Fibroblast of villous mesenchyme (primary cell): ENCODE data around the gene DCTN2. TPM values are rescaled to one million over a fixed set of nuclear protein-coding genes. Genes with fewer than 3 reads are reported as not detected.

Experiments used
- DNase-seq: peaks from one replicate; pipeline ENCODE4 v3.0.0-alpha.2; 2010; ENCODE audit warnings: low read depth
- H3K4me3 ChIP-seq: 2 replicates; pipeline ENCODE4 v1.5.1; 2011; ENCODE audit warnings: low read depth, mild to moderate bottlenecking, low read length
- total RNA-seq: library from RNA; depleted of rRNA; stranded (reverse); fragments of >200 nt; gene quantifications from 2 replicates; pipeline ENCODE4 v1.2.3, GENCODE V29; 2012
- TF ChIP-seq, protein P1 (sequence below): IDR thresholded peaks from 2 replicates; pipeline ENCODE4 v1.5.1; 2012; ENCODE audit warnings: low read depth, mild to moderate bottlenecking, low read length; ENCODE audit not compliant: insufficient read depth

Gene DCTN2
- total RNA-seq, 1 donor = 111 TPM

DNA sequence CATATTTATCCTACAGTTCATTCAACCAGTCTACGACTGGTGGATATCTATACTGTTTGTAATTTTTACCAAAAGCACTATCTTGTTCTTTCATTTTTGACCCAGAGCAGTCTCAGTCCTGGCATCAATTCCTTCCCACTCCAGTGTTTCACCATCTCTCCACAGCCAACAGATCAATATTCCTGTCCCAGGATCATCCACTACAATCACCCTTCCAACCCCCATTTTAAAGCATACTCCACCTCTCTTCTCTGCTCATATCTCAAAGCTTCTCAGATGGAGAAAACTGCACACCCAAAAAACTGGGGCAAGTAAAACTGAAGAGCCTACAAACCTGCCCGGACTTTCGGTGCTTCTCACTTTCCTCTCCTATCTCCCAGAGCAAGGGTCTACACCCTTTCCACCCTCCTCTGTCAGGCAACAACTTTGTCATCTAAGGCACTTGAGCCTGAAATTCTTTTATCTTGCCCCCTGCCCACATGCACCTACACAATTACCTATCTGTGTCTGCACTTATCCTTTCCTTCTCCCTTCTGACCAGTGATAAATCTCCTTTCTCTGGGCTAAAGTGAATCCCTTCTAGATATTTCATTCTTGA, 39.9 kb upstream of the DCTN2 start:
- no peak for DNase-seq

DNA sequence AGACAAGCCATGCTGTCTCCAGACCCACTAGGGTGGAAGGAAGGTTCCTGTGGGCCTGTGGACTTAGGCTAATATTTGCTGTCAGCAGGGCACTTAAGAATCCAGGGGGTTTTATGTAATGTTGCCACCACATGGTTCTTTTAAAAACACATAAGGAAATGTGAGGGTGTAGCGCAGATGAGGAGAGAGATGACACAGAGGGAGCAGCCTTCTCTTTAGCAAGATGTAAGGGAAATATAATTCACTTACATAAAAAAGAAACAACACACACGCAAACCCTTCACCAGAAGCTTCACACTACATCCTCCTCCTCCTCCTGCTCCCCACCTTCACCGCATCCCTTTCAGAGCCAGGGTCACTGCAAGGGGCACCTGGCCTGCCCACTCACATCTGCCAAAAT, 39.1 kb upstream of the DCTN2 start:
- no peak overlapping the region for H3K4me3 ChIP-seq
- DNase-seq = no peak
- TF ChIP-seq, protein P1, sequence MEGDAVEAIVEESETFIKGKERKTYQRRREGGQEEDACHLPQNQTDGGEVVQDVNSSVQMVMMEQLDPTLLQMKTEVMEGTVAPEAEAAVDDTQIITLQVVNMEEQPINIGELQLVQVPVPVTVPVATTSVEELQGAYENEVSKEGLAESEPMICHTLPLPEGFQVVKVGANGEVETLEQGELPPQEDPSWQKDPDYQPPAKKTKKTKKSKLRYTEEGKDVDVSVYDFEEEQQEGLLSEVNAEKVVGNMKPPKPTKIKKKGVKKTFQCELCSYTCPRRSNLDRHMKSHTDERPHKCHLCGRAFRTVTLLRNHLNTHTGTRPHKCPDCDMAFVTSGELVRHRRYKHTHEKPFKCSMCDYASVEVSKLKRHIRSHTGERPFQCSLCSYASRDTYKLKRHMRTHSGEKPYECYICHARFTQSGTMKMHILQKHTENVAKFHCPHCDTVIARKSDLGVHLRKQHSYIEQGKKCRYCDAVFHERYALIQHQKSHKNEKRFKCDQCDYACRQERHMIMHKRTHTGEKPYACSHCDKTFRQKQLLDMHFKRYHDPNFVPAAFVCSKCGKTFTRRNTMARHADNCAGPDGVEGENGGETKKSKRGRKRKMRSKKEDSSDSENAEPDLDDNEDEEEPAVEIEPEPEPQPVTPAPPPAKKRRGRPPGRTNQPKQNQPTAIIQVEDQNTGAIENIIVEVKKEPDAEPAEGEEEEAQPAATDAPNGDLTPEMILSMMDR = no peak

More for the DNA sequence above, 39.9 kb upstream of the DCTN2 start:
- H3K4me3 ChIP-seq = no peak overlapping the region
- TF ChIP-seq, protein P1 = no peak

DNA sequence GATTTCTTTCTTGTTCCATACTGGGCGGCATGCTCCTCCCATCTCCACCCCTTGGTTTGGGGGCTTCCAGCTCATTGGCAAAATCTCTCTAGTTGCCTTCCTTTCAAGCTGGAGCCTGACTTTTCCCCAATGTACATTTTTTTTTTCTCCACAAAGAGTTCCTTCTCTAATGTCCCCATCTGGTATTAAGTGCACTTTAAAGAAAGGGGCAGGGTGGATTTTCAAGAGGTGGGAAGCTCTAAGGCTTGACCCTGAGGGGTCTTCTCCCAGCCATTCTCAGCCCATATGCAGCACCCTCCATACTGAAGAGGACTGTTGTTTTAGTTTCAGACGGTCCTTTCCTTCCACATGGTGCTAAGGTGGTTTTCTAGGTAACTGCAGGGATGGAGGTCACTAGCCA, 38.2 kb upstream of the DCTN2 start:
- no peak overlapping the region for H3K4me3 ChIP-seq
- TF ChIP-seq, protein P1 = no peak
- no peak for DNase-seq

DNA sequence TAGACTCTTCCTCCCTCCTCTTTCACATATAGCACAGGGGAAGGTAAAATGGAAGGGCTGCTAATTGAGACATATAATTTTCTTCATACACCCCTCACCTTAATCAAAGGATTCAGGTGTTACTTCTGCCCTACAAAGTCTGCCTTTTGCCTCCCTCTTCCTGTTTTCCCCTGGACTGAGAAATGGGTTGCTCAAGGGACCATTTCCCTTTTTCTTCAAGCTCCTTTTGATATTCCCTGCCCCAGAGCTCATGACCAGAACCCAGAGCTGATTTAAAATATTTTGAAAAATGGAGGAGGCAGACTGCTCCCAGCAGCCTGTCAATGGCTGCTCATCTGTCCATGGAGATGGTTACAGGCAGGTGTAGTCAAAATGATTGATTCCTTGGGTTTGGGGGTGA, 37.7 kb upstream of the DCTN2 start:
- no peak overlapping the region for H3K4me3 ChIP-seq
- DNase-seq = no peak
- TF ChIP-seq, protein P1 = no peak

DNA sequence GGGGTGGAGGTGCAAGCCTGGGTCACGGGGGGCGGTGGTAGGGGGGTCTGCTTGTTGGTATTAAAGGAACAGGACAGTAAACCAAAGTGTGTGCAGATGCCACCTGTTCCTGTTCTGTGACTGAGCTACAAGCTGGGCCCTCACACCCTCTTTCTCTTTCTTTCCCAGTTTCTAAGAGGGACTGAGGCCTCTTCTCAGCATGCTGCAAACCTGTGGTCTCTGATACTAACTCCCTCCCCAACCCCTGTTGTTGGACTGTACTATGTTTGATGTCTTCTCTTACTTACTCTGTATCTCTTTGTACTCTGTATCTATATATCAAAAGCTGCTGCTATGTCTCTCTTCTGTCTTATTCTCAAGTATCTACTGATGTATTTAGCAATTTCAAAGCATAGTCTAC, 37.1 kb upstream of the DCTN2 start:
- DNase-seq = no peak
- TF ChIP-seq, protein P1 = no peak
- no peak overlapping the region for H3K4me3 ChIP-seq

DNA sequence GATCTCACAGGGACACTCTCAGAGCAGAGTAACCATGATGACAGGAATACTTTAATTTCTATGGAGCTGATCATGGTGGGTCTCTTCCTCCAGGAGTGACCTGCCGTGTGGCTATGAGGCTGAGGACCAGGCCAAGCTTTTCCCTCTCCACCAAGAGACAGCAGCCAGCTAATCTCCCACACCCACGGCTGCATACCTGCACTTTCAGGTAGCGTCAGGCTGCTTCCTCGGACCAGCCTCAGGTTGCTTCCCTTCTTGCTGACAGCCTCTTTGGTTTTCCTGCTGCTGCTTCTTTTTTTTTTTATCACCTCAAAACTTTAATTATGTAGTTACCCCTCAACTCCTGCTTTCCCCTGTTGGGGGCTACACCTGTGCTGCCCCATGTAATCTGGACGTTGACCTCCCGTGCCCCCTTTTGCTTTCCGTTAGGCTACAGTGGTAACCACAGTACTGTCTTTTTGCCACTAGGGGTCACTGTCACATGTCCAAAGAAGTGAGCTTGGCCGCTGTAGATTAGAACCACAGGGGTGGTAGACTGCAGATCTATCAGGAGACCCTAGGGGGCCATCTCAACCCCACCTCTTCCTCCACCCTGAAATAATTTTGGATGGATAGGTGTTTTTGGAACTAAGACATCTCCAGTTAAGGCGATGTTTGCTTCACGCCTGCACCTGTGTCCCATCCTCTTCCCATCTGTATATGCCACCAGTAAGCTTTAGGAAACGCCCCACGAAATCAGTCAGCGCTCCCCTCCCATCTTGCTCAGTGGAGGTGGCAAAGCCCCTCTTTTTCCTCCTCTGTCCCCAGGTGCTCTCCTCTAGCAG, 36.2 kb upstream of the DCTN2 start:
- TF ChIP-seq, protein P1 = peak; percentile 97
- DNase-seq = peak; percentile 85

DNA sequence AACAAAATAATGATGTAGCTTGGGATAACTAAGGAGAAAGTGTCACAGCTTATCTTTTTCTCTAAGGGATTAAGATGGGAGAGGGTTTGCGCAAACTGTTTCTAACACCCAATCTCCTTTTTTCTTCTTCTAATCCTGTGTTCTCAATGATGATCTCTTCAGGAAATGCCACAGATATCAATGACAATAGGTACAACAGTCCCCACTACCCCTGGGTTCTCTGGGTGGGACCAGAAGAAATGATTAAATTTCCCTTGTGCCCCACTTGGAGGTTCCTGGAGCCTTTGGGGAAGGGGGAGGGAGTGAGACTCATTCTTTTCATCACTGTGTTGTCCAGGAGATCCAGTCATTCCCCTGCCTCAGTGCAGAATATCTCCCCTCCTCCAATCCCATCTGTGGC, 35.4 kb upstream of the DCTN2 start:
- TF ChIP-seq, protein P1 = no peak
- DNase-seq = no peak

More for the DNA sequence above, 36.2 kb upstream of the DCTN2 start:
- no peak overlapping the region for H3K4me3 ChIP-seq

More for the DNA sequence above, 35.4 kb upstream of the DCTN2 start:
- no peak overlapping the region for H3K4me3 ChIP-seq
